GM19455 (cell line): Measurements from ENCODE around the gene OPTC.
"Not testable (repeated sequence)": the region's sequence is repeated elsewhere in the genome, so short reads cannot be mapped to it uniquely, and the experiment has no call there.

ENCODE experiments used
- ATAC-seq: cut with Tn5 transposase; IDR thresholded peaks from one replicate; pipeline ENCODE4 v1.9.1; 2021; ENCODE audit not compliant: unreplicated experiment

The OPTC gene, protein sequence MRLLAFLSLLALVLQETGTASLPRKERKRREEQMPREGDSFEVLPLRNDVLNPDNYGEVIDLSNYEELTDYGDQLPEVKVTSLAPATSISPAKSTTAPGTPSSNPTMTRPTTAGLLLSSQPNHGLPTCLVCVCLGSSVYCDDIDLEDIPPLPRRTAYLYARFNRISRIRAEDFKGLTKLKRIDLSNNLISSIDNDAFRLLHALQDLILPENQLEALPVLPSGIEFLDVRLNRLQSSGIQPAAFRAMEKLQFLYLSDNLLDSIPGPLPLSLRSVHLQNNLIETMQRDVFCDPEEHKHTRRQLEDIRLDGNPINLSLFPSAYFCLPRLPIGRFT

GRCh38 chr1:203493901-203494300, at the start of gene OPTC:
OPTC (plus strand) TSS chr1:203494153; CDS start chr1:203496006, 1,853 bp downstream.
- no peak for ATAC-seq

GRCh38 chr1:203444171-203444576, 49.8 kb upstream of the OPTC start:
- ATAC-seq = no peak

DNA sequence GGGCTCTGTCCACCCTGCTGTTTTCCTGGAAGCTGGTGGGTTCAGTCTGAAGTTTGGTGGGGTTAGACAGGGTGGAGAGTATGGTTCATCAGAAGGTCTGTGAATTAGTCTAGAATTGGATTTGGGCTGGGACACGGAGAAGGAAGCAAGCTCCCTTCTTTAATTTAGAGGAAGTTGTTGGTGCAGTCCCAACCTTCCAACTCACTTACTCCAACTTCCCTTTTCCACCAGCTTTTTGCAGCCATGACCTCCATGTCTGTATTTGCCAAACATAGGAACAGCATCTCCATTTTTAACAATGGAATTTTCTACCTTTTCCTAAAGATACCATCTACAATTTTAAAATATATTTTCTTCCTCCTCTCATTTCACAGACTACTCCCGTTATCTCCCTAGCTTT, 46.8 kb upstream of the OPTC start:
- ATAC-seq = no peak

- not testable (repeated sequence) for ATAC-seq
These were observed 46.4 kb upstream of the OPTC start for GRCh38 chr1:203447598-203447997.

- ATAC-seq = no peak
These were observed 45.4 kb upstream of the OPTC start for GRCh38 chr1:203448521-203449061.

GRCh38 chr1:203450001-203450400, 44.0 kb upstream of the OPTC start:
- no peak for ATAC-seq

DNA sequence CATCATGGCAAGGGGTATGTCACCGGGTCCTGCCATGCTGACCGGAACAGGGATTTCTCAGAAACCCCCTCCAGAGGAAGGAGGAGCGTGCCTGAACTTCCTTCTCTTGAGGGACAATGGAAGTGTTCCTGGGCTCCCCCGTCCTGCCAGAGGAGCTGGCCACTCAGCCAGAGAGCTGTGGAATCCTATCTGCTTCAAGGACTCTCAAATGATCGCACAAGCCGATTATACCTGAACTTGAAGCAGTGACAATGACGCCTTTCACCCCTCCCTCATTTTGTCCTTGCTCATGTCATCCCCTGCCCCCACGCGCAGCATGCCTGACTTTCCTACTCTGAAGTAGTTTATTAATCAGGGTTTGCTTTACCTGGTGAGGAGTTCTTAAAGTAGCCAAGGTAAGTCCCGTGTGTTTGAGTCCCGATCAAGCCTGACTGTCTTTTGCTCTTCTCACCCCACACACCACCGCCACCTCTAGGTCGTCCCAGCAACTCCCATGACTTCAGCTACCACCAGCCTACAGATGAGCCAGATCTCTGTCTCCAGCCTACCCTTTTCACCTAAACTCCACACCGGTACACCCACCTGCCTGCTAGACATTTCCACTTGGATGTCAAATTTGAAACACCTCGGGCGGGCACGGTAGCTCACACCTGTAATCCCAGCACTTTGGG, 43.3 kb upstream of the OPTC start:
- no peak for ATAC-seq

DNA sequence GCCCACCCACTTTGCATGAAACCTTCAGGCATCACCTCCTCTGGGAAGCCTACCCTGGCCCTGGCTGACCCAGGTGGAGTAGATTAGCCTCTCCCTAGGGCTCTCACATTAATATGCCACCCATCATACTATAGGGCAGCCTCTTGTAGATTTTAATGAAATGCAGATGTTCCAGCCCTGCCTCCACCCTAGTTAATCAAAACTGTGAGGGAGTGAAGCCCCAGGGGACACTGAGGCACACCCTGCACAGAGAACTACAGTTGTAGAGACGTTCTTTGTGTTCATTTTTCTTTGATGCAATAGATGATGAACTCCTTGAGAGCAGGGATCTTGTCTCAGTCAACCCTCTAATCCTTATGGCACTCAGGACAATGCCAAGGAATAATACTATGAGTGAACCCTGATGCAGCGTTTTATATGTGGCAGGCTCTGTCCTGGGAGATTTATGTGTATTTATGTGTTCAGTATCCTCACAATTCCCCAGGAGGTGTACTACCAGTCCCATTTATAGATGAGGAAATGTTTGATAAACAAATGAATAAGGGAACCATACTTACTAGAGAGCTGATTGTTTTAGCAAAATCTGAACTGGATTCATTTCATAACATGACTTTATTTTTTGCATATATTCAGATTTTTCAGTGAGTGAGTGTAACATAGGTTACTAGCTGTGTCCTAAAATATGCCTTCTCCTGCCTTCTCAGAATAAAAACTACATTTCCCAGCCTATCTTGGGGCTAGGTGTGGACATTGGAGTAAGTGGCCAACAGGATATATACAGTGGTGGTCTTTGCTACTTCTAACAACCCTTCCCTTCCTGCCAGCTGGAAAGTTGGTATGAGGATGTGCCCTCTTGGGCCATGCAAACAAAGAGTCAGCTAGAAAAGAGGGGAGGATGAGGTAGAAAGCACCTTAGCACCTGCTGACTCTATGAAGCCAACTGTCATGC, 41.8 kb upstream of the OPTC start:
- no peak for ATAC-seq

- no peak for ATAC-seq
These were observed 40.9 kb upstream of the OPTC start for GRCh38 chr1:203453016-203453415.

DNA sequence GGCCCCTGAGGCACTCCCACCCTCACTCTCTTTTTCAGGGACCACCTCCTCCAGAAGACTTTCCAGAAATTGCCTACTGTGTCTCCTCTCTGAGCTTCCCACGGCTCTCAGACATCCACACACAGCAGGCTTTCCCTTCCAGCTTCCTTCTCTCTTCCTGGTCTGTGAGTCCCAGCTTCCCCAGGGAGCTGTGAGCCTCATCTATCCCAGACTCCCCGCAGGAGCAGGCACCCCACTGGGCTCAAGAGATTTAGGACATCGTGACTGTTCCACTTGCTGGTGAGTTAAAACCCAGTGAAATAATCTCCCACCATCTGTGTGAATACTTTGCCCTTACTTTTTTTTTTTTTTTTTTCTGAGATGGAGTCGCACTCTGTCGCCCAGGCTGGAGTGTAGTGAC, 40.3 kb upstream of the OPTC start:
- no peak for ATAC-seq

DNA sequence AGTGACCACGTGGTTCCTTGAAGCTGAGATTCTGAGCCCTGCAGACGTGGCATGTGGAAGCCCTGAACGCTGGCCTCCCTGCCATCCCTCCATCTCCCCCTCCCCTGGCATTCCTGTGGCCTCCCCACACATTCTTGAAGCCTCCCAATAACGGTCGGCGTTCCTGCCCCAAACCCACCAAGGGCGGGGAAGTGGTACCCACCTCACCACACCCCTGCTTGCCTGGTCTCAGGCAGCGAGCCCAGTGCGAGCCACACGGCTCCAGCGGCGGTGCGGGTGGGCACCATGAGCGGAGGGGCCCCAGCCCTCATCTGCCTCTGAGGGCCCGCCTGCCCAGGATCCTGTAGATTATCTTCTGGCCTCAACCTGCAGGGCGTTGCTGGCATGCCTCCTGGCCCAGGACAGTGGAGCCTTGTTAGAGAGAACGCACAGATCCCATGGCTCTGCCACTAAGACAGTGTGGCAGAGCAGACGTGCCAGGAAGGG, 38.9 kb upstream of the OPTC start:
- no peak for ATAC-seq

- ATAC-seq = no peak
These were observed 38.2 kb upstream of the OPTC start for GRCh38 chr1:203455706-203456105.

DNA sequence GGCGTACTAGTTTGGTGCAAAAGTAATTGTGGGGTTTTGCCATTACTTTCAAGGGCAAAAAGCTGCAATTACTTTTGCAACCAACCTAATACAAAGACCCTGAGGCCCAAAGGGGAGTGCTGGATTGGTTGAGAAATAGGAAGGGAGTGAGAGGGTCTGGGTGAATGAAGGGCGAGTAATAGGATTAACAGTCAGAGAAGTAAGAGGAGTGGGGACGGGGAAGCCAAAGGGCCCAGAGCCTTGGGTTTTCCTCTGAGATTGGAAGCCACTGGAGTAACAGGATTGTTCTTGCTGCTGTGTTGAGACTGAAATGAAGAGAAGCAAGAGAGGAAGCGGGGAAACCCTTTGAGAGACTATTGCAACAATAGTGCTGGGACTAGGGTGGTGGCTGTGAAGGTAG, 37.4 kb upstream of the OPTC start:
- ATAC-seq = no peak

- no peak for ATAC-seq
These were observed 35.9 kb upstream of the OPTC start for GRCh38 chr1:203458078-203458477.

GRCh38 chr1:203459671-203460201, 34.2 kb upstream of the OPTC start:
- ATAC-seq = no peak

GRCh38 chr1:203461717-203462116, 32.2 kb upstream of the OPTC start:
- no peak for ATAC-seq

DNA sequence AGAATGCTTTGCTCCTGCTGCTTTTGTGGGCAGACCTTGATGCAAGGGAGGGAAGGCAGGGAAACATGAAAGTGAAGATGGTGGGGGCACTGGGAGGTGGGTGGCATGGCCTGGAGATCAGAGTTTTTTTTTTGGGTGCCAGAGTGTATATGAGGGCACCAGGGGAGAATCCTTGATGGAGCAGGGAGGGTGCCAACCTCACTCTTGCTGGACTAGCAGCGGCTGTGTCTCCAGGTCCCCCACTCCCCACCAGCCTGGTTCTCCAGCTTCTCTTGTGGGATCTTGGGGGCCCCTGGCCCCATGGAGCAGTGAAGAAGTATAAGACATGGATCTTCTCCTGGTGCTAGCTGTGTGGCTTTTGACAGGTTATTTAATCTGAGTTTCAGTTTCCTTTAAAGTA, 31.8 kb upstream of the OPTC start:
- ATAC-seq = no peak

- ATAC-seq = no peak
These were observed 31.1 kb upstream of the OPTC start for GRCh38 chr1:203462878-203463277.

DNA sequence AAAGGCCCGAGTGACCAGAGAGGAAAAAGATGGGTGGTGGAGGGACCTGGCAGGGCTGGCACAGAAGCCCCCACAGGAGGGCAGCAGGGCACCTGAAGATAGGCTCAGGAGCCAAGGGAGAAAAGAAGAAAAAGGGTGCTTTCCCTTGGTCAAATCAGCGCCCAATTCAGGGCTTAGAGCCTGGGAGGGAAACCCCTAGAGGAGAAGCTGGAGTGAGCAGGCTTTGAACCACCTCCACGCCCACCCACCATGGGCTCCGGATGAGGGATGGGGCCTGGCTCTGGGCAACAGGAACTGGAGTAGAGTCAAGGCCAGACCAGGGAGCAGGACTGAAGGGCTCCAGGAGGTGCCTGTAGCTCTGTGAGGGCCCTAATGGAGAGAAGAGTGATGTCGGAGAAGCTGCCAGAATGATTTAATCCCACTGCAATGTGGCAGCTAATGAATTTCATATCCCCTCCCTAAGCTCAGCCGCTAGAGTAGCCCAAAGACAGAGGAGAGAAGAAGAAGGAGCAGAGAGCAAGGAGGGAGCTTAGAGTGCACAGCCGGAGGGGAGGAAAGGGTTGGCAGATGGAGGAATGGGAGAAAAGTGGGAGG, 30.4 kb upstream of the OPTC start:
- no peak for ATAC-seq

DNA sequence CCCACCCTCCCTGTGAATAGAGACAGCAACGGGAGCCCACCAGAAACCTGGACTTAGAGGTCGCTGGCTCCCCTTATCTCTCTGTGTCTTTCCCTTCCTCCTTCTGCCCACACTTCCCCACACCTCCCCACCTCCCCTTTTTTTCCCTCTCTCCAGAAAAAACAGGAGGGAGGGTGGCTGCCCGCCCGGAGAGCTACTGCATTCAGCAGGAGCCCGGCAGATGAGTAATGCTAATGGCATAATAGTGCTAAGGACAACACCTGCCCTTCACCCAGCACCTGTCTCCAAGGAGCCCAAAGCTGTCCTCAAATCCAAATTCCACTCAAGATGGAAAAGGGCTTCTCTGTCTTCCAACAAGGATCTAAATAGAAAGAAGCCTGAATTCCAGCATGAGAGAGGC, 29.7 kb upstream of the OPTC start:
- no peak for ATAC-seq
